ENCODE data around the gene CYP4F11.
"Not testable (repeated sequence)": the region's sequence is repeated elsewhere in the genome, so short reads cannot be mapped to it uniquely, and the experiment has no call there.

CYP4F11 gene

DNA sequence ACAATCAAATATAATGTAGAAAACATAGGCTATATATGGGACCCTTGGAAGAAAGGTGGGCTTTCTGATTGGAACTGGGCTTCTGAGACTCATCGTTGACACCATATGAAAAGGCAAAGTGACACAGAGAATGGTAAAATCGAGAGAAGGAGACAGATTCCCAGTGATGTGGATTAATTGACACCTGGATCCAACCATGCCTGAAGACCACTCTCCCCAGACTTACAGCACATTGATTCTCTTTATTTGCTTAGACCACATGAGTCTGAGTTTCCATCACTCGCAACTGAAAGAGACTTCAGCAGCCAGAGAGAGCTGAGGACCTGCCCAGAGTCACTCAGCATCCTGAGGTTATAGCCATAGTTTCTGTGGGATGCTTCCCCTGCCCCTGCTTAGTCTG is 6.0 kb downstream of the CYP4F11 start:
- TF ChIP-seq SPI1 (IDR thresholded peaks at IDR 0.05; ENCODE audit: low read depth, low read length) = no peak
- no peak for TF ChIP-seq POU2F2 (IDR thresholded peaks at IDR 0.05; ENCODE audit: low read depth, low read length)
- FAIRE-seq (no peak), DNase-seq (ENCODE audit: insufficient read length, low spot score) (no peak)

DNA sequence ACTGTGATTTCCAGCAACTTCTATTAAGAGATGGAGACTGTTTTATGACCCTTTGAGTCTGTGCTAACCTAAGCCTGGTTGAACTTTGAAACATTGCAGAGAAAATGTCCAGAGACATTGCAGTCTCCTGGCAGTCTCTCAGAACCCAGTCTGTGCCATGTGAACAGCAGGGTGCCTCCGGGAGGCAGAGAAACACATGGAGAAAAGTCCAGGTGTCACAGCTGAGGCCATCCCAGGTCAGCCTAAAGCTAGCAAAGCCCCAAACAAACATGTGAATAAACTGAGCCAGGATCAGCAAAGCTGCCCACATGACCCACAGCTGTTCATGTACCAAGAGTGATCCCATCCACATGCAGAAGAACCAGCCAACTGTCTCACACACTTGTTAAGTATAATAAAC is 7.8 kb downstream of the CYP4F11 start:
- FAIRE-seq (no peak), DNase-seq (ENCODE audit: insufficient read length, low spot score) (no peak)
- no peak for TF ChIP-seq POLR2A (IDR thresholded peaks at IDR 0.05; ENCODE audit: low read depth, low read length)
- no peak for TF ChIP-seq POU2F2 (IDR thresholded peaks at IDR 0.05; ENCODE audit: low read depth, low read length)
- TF ChIP-seq SPI1 (IDR thresholded peaks at IDR 0.05; ENCODE audit: low read depth, low read length) = no peak
- no peak for TF ChIP-seq POLR2AphosphoS5 (IDR thresholded peaks at IDR 0.05; ENCODE audit: low read depth, low read length)
- no peak for TF ChIP-seq PAX5 (IDR thresholded peaks at IDR 0.05; ENCODE audit: insufficient read depth, low read length, severe bottlenecking)
- TF ChIP-seq TAF1 (IDR thresholded peaks at IDR 0.05; ENCODE audit: low read depth, low read length) = no peak

DNA sequence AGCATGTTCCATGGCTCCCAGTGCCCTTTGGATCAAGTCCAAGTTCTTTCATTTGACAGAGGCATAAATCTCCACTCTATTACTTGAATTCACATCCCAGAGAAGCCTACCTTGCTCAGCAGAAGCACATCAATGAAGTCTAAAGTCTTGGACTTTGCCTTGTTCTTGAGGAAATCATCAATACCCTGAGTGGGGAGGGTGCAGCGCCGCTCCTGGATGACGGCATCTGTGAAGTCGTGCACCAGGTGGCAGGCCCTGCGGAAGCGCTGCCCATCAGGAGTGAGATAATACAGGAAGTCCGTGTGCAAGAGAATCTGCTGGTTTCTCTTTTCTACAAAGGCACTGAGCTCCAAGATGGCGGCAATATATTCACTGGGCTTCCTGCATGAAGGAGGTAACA is 10.6 kb downstream of the CYP4F11 start:
- DNase-seq (ENCODE audit: insufficient read length, low spot score) (no peak), FAIRE-seq (no peak)
- TF ChIP-seq TAF1 (IDR thresholded peaks at IDR 0.05; ENCODE audit: low read depth, low read length) (no peak), POU2F2 (IDR thresholded peaks at IDR 0.05; ENCODE audit: low read depth, low read length) (no peak), POLR2A (IDR thresholded peaks at IDR 0.05; ENCODE audit: low read depth, low read length) (no peak), PAX5 (IDR thresholded peaks at IDR 0.05; ENCODE audit: insufficient read depth, low read length, severe bottlenecking) (no peak), POLR2AphosphoS5 (IDR thresholded peaks at IDR 0.05; ENCODE audit: low read depth, low read length) (no peak), SPI1 (IDR thresholded peaks at IDR 0.05; ENCODE audit: low read depth, low read length) (no peak)

DNA sequence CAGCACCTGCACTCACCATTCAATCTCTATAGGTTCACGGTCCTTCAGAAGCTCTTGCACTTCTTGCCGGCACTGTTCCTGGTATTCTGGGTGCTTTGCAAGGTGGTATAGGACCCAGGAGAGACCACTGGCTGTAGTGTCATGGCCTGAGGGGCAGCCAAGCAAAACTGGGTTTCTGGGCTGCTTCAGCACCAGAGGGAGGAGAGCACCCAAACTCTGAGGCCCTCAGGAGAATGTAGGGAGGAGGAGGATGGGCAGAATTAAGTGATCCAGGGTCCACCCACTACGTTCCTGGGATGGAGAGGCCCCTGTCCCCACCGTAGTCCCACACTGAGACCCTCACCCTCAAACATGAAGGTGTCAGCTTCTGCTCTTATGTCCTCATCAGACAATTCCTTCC is 12.3 kb downstream of the CYP4F11 start:
- DNase-seq (ENCODE audit: insufficient read length, low spot score) (no peak), FAIRE-seq (no peak)
- TF ChIP-seq SPI1 (IDR thresholded peaks at IDR 0.05; ENCODE audit: low read depth, low read length) = no peak
- no peak for TF ChIP-seq POLR2A (IDR thresholded peaks at IDR 0.05; ENCODE audit: low read depth, low read length)
- no peak for TF ChIP-seq POU2F2 (IDR thresholded peaks at IDR 0.05; ENCODE audit: low read depth, low read length)
- no peak for TF ChIP-seq PAX5 (IDR thresholded peaks at IDR 0.05; ENCODE audit: insufficient read depth, low read length, severe bottlenecking)
- no peak for TF ChIP-seq TAF1 (IDR thresholded peaks at IDR 0.05; ENCODE audit: low read depth, low read length)
- no peak for TF ChIP-seq POLR2AphosphoS5 (IDR thresholded peaks at IDR 0.05; ENCODE audit: low read depth, low read length)

DNA sequence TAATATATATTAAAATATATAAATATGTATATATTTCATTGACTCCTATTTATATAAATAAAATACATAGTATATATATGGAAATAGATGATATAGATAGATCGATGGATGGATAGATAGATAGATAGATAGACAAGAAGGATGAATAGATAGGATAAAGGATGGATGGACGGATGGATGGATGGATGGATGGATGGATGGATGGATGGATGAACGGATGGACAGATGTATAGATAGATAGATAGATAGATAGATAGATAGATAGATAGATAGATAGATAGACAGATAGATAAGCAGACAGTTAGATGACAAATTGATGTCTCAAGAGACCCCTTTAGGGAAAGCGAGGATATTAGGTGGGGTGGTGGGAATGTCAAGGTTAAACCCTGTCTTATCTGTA is 15.1 kb downstream of the CYP4F11 start:
- DNase-seq (ENCODE audit: insufficient read length, low spot score) (no peak), FAIRE-seq (no peak)
- TF ChIP-seq POU2F2 (IDR thresholded peaks at IDR 0.05; ENCODE audit: low read depth, low read length) = no peak
- no peak for TF ChIP-seq POLR2A (IDR thresholded peaks at IDR 0.05; ENCODE audit: low read depth, low read length)
- TF ChIP-seq POLR2AphosphoS5 (IDR thresholded peaks at IDR 0.05; ENCODE audit: low read depth, low read length) = no peak
- no peak for TF ChIP-seq TAF1 (IDR thresholded peaks at IDR 0.05; ENCODE audit: low read depth, low read length)
- no peak for TF ChIP-seq PAX5 (IDR thresholded peaks at IDR 0.05; ENCODE audit: insufficient read depth, low read length, severe bottlenecking)
- TF ChIP-seq SPI1 (IDR thresholded peaks at IDR 0.05; ENCODE audit: low read depth, low read length) = no peak

DNA sequence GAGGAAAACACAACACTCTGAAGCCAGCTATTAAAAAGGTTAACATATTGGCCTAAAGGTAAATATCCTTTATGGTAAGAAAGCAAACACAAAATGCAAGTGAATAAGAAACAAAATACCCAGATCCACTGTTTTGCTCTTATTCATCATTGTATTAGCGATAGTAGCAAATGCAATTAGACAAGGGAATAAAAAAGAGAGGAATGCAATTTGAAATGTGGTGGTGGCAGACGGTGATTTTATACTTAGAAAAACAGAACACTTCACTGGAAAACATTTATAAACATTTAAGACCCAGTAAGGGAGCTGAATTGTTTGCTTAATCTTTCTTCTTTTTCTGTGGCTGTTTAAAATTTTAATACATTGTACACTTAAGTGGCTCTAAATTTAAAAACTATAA is 19.2 kb downstream of the CYP4F11 start:
- DNase-seq (ENCODE audit: insufficient read length, low spot score) = no peak
- TF ChIP-seq POLR2A (IDR thresholded peaks at IDR 0.05; ENCODE audit: low read depth, low read length) (no peak), POU2F2 (IDR thresholded peaks at IDR 0.05; ENCODE audit: low read depth, low read length) (no peak)
- FAIRE-seq = no peak

DNA sequence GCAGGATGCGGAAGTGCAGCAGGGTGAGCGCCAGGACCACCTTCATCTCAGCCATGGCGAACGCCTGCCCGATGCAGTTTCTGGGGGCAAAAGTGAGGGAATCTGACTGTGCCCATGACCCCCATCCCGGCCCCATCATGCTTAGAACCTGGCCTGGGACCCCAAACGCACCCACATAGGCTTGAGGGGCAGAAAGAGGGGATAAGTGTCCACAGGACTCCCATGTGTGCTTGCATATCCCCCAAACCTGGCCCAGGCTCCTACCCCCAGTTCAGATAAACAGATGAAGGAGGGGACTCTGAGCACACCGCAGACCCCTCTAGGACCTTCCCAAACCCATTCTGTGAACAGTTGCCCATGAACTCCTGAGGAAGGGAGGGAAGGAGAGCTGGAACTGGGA is 20.5 kb downstream of the CYP4F11 start:
- FAIRE-seq (no peak), DNase-seq (ENCODE audit: insufficient read length, low spot score) (no peak)
- TF ChIP-seq SPI1 (IDR thresholded peaks at IDR 0.05; ENCODE audit: low read depth, low read length) (no peak), TAF1 (IDR thresholded peaks at IDR 0.05; ENCODE audit: low read depth, low read length) (no peak), POLR2A (IDR thresholded peaks at IDR 0.05; ENCODE audit: low read depth, low read length) (no peak), PAX5 (IDR thresholded peaks at IDR 0.05; ENCODE audit: insufficient read depth, low read length, severe bottlenecking) (no peak), POLR2AphosphoS5 (IDR thresholded peaks at IDR 0.05; ENCODE audit: low read depth, low read length) (no peak), POU2F2 (IDR thresholded peaks at IDR 0.05; ENCODE audit: low read depth, low read length) (no peak)

DNA sequence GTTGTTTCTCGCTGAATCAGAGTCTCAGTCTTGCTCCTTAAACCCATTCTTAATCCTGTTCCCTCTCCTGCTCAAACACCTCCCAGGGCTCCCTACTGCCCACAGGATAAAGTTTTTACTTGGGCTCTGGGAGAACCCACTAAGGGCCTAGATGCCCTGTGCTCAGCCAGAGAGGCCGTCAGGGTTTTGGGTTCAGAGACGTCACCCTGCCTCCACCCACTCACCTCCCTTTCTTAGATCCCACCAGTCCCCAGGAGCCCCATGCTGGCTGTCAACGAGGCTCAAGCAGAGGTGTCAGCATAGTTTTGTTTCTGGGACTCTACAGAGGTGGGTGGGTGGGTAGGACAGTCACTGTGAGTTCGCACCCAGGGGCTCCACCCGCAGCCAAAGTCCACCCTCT is 20.9 kb downstream of the CYP4F11 start:
- no peak for FAIRE-seq

DNA sequence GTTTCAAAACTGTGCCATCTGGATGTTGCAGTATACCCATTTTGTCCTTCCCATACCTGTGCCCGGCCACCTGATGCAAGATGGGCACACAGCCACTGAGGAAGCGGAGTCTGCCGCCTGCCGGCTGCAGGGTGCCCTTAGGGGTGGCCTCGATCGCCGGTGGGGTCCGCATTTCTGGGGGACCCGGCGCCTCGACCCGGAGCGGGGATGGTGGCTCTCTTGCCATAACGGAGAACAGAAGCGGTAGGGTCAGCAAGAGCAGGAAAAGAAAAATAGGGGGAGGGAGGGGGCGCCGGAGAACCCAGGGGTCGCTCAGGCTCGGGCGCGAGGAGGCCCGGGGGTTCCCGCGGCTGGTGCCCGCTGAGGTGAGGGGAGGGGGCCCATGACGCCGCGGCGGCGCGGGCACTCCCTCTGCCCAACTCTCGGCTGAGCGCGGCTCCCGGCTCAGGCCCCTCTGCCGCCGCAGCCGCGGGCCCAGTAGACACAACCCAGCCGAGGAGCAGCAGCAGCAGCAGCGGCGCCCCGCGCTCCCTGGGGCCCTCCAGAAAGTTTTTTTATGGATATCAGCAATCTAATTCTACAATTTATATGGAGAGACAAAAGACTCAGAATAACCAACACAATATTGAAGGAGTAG is 22.6 kb downstream of the CYP4F11 start:
- DNase-seq (ENCODE audit: insufficient read length, low spot score) (no peak), FAIRE-seq (no peak)
- TF ChIP-seq TAF1 (IDR thresholded peaks at IDR 0.05; ENCODE audit: low read depth, low read length) (no peak), SPI1 (IDR thresholded peaks at IDR 0.05; ENCODE audit: low read depth, low read length) (no peak), PAX5 (IDR thresholded peaks at IDR 0.05; ENCODE audit: insufficient read depth, low read length, severe bottlenecking) (no peak)

More for the DNA sequence above, 20.9 kb downstream of the CYP4F11 start:
- TF ChIP-seq POLR2AphosphoS5 (IDR thresholded peaks at IDR 0.05; ENCODE audit: low read depth, low read length) (no peak), POU2F2 (IDR thresholded peaks at IDR 0.05; ENCODE audit: low read depth, low read length) (no peak), TAF1 (IDR thresholded peaks at IDR 0.05; ENCODE audit: low read depth, low read length) (no peak)
- no peak for DNase-seq (ENCODE audit: insufficient read length, low spot score)

DNA sequence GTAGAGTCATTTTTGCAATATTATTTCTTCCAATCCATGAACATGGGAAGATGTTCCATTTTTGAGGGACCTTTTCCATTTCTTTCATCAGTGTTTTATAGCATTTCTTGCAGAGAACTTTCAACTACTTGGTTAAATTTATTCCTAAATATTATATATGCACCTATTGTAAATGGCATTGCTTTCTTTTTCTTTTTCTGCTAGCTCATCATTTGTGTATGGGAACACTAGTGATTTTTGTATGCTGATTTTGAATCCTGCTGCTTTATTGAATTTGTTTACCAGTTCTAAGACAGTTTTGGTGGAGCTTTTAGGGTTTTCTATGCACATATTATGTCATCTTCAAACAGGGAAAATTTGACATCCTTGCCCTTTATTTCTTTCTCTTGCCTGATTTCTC is 29.3 kb downstream of the CYP4F11 start:
- FAIRE-seq (no peak), DNase-seq (ENCODE audit: insufficient read length, low spot score) (no peak)
- TF ChIP-seq POLR2AphosphoS5 (IDR thresholded peaks at IDR 0.05; ENCODE audit: low read depth, low read length) (no peak), SPI1 (IDR thresholded peaks at IDR 0.05; ENCODE audit: low read depth, low read length) (no peak), TAF1 (IDR thresholded peaks at IDR 0.05; ENCODE audit: low read depth, low read length) (no peak), POLR2A (IDR thresholded peaks at IDR 0.05; ENCODE audit: low read depth, low read length) (no peak), POU2F2 (IDR thresholded peaks at IDR 0.05; ENCODE audit: low read depth, low read length) (no peak), PAX5 (IDR thresholded peaks at IDR 0.05; ENCODE audit: insufficient read depth, low read length, severe bottlenecking) (no peak)

DNA sequence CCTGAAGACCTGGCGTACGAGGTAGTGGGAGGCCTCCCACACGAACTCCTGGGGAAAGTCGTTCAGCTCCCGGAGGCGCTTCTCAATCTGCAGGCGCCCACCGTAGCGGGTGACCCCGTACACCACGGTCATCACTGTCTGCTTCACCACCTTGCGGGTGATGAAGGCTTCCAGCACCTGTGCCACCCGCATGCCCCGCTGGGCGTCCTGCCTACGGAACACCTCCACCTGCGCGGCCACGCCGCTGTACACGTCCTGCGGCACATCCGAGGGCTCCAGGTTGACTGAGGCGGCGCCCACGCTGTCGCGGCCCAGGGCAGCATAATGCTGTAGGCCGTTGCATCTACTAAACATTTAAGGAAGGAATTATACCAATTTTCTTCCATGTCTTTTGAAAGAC is 31.4 kb downstream of the CYP4F11 start:
- DNase-seq (ENCODE audit: insufficient read length, low spot score) = not testable (repeated sequence)

More for the DNA sequence above, 31.4 kb downstream of the CYP4F11 start:
- not testable (repeated sequence) for FAIRE-seq
